C4-2B (cell line): ENCODE data around the gene SNX22.

Source experiments
- CTCF ChIP-seq: fragments of 450-650 bp; conservative IDR thresholded peaks from 2 replicates; pipeline ENCODE4 v1.5.1; 2017; ENCODE audit warnings: mild to moderate bottlenecking
- ZFX ChIP-seq: fragments of 450-650 bp; IDR thresholded peaks from 2 replicates; pipeline ENCODE4 v1.6.1; 2017

GRCh38 chr15:64112073-64112772 is 39.3 kb upstream of the SNX22 start:
- TF ChIP-seq CTCF (no peak), ZFX (no peak)
